GDM1 (cell line): ENCODE data around the gene SLC3A2.
A peak's percentile ranks its signal among the peaks of the same experiment; 100 is the strongest.
"Not testable (repeated sequence)": the region's sequence is repeated elsewhere in the genome, so short reads cannot be mapped to it uniquely, and the experiment has no call there.

ENCODE experiments used
- DNase-seq: peaks from one replicate; lab custom pipeline; 2025; lab: John Stamatoyannopoulos, UW

Gene SLC3A2

GRCh38 chr11:62852523-62853188 is 28.0 kb upstream of the SLC3A2 start:
- DNase-seq = no peak

GRCh38 chr11:62853279-62853965 is 27.3 kb upstream of the SLC3A2 start:
- DNase-seq = no peak

- no peak for DNase-seq
These were observed 26.5 kb upstream of the SLC3A2 start for GRCh38 chr11:62854013-62854824.

GRCh38 chr11:62854825-62855570 is 25.7 kb upstream of the SLC3A2 start:
- DNase-seq = no peak

GRCh38 chr11:62855571-62856332 is 24.9 kb upstream of the SLC3A2 start:
- peak; percentile 97 for DNase-seq

- no peak for DNase-seq
These were observed 24.3 kb upstream of the SLC3A2 start for GRCh38 chr11:62856333-62856895.

GRCh38 chr11:62857541-62857982 is 23.1 kb upstream of the SLC3A2 start:
- DNase-seq = no peak

GRCh38 chr11:62858201-62858600 is 22.5 kb upstream of the SLC3A2 start:
- DNase-seq = no peak

GRCh38 chr11:62859281-62859703 is 21.4 kb upstream of the SLC3A2 start:
- DNase-seq = not testable (repeated sequence)

- DNase-seq = no peak
These were observed 19.7 kb upstream of the SLC3A2 start for GRCh38 chr11:62860835-62861563.

GRCh38 chr11:62861564-62862192 is 19.0 kb upstream of the SLC3A2 start:
- DNase-seq = not testable (repeated sequence)

GRCh38 chr11:62863687-62864335 is 16.9 kb upstream of the SLC3A2 start:
- no peak for DNase-seq

- no peak for DNase-seq
These were observed 15.1 kb upstream of the SLC3A2 start for GRCh38 chr11:62865635-62866034.

GRCh38 chr11:62874851-62875250 is 5.8 kb upstream of the SLC3A2 start:
- no peak for DNase-seq

GRCh38 chr11:62875698-62876478 is 4.8 kb upstream of the SLC3A2 start:
- no peak for DNase-seq

- DNase-seq = no peak
These were observed 4.0 kb upstream of the SLC3A2 start for GRCh38 chr11:62876712-62877111.

GRCh38 chr11:62879235-62879978 is 1.3 kb upstream of the SLC3A2 start:
- DNase-seq = no peak
